KBM-7 (cell line): ENCODE measurements around the gene FBLIM1.

Experiments
- DNase-seq: peaks from one replicate; pipeline ENCODE4 v3.0.0-alpha.2; 2015
- in situ Hi-C: fragments of 300-500 bp; cut with MboI; formaldehyde crosslinking; loops from 2 replicates; pipeline ENCODE4 v1.14.3; 2020; ENCODE audit warnings: low sequenced_read_pairs, low pct_unique_long_range_greater_than_20kb, mixed read lengths

FBLIM1 gene

GRCh38 chr1:15758343-15758931 lies at the start of gene FBLIM1:
Gene FBLIM1, plus strand, starts transcription at chr1:15758795. Its CDS starts 6,189 bp downstream, at chr1:15764984.
- in situ Hi-C loops, result no loop called here
- DNase-seq, result no peak

GRCh38 chr1:15709226-15709625 lies 49.4 kb upstream of the FBLIM1 start:
- DNase-seq, result no peak
- in situ Hi-C loops, result no loop called here

- in situ Hi-C loops, result no loop called here
- DNase-seq, result no peak
Measured at GRCh38 chr1:15712168-15712567, 46.4 kb upstream of the FBLIM1 start.

GRCh38 chr1:15714406-15715136 lies 44.0 kb upstream of the FBLIM1 start:
- no peak for DNase-seq
- in situ Hi-C loops, result no loop called here

GRCh38 chr1:15717418-15718125 lies 41.0 kb upstream of the FBLIM1 start:
- in situ Hi-C loops, result no loop called here
- DNase-seq, result no peak

GRCh38 chr1:15718199-15718601 lies 40.4 kb upstream of the FBLIM1 start:
- in situ Hi-C loops, result no loop called here
- DNase-seq, result no peak

GRCh38 chr1:15719381-15720120 lies 39.0 kb upstream of the FBLIM1 start:
- DNase-seq, result no peak
- in situ Hi-C loops, result no loop called here

- DNase-seq, result no peak
- in situ Hi-C loops, result no loop called here
Measured at GRCh38 chr1:15720861-15721260, 37.7 kb upstream of the FBLIM1 start.

- DNase-seq, result no peak
- in situ Hi-C loops, result no loop called here
Measured at GRCh38 chr1:15722411-15722810, 36.2 kb upstream of the FBLIM1 start.

GRCh38 chr1:15722836-15723532 lies 35.6 kb upstream of the FBLIM1 start:
- DNase-seq, result no peak
- in situ Hi-C loops, result no loop called here

- no peak for DNase-seq
- in situ Hi-C loops, result no loop called here
Measured at GRCh38 chr1:15723631-15724246, 34.9 kb upstream of the FBLIM1 start.

- no peak for DNase-seq
- in situ Hi-C loops, result no loop called here
Measured at GRCh38 chr1:15724949-15725880, 33.4 kb upstream of the FBLIM1 start.

- in situ Hi-C loops, result no loop called here
- DNase-seq, result no peak
Measured at GRCh38 chr1:15726508-15726907, 32.1 kb upstream of the FBLIM1 start.

- no peak for DNase-seq
- in situ Hi-C loops, result no loop called here
Measured at GRCh38 chr1:15727021-15727420, 31.6 kb upstream of the FBLIM1 start.

- DNase-seq, result no peak
- in situ Hi-C loops, result no loop called here
Measured at GRCh38 chr1:15727424-15727823, 31.2 kb upstream of the FBLIM1 start.

- in situ Hi-C loops, result no loop called here
- no peak for DNase-seq
Measured at GRCh38 chr1:15727866-15728534, 30.6 kb upstream of the FBLIM1 start.

- DNase-seq, result no peak
- in situ Hi-C loops, result no loop called here
Measured at GRCh38 chr1:15728937-15729657, 29.5 kb upstream of the FBLIM1 start.
